Kidney epithelial cell (primary cell): ENCODE results near the gene MAPK8. TPM values are rescaled to one million over a fixed set of nuclear protein-coding genes. Genes with fewer than 3 reads are reported as not detected.

ENCODE experiments used
- DNase-seq: peaks from one replicate; pipeline ENCODE4 v3.0.0-alpha.2; 2010; ENCODE audit warnings: low read depth
- H3K27me3 ChIP-seq: 2 replicates; pipeline ENCODE4 v1.6.0; 2011; ENCODE audit warnings: low read length; ENCODE audit not compliant: control insufficient read depth, insufficient read depth
- H3K36me3 ChIP-seq: 2 replicates; pipeline ENCODE4 v1.5.1; 2011; ENCODE audit warnings: low read length; ENCODE audit not compliant: control insufficient read depth, insufficient read depth
- H3K4me3 ChIP-seq: 2 replicates; pipeline ENCODE4 v1.5.1; 2011; ENCODE audit warnings: low read depth, mild to moderate bottlenecking, control low read depth, low read length
- CTCF ChIP-seq: IDR thresholded peaks from 2 replicates; pipeline ENCODE4 v1.5.1; 2011; ENCODE audit warnings: mild to moderate bottlenecking, moderate library complexity, low read length, control low read depth, inconsistent platforms; ENCODE audit not compliant: insufficient read depth, poor library complexity, severe bottlenecking
- total RNA-seq: library from RNA; depleted of rRNA; stranded (reverse); fragments of >200 nt; gene quantifications from 2 replicates; pipeline ENCODE4 v1.2.3, GENCODE V29; 2015

Gene MAPK8
- total RNA-seq, 1 donor from 2014 or later, result 61.4 TPM

DNA sequence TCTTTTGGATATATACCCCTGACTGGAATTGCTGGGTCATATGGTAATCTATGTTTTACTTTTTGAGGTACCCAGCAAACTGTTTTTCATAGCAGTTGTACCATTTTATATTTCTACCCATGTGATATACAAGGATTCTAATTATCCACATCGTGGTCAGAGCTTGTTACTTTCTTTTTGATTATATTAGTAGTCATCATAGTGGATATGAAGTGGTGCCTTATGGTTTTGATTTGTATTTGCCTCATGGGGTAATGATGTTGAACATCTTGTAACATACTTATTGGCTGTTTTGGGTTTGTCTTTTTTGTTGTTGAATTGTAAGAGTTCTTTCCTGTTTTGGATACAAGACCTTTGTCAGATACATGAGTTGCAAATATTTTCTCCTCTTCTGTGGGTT lies 51.7 kb downstream of the MAPK8 start:
- Histone ChIP-seq H3K36me3 (no peaks in the 10 kb centered on the region), H3K4me3 (no peak overlapping the region), H3K27me3 (no peaks in the 10 kb centered on the region)
- TF ChIP-seq CTCF, result no peak
- no peak for DNase-seq

DNA sequence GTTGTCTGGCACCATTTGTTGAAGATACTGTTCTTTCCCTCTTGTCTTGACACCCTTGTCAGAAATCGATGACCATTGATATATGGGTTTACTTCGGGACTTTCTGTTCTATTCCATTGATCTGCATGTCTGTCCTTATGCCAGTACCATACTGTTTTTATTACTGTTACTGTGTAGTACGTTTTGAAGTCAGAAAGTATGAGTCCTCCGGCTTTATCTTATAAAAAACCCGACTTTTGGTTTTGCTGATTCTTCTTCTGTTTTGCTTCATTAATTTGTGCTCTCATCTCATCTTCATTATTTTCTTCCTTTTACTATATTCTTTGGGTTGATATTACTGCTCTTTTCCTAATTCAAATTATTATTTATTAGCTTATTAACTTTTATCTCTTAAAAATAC lies 52.4 kb downstream of the MAPK8 start:
- no peak for TF ChIP-seq CTCF
- H3K27me3 ChIP-seq, result no peaks in the 10 kb centered on the region
- DNase-seq, result no peak
- H3K36me3 ChIP-seq, result no peaks in the 10 kb centered on the region
- H3K4me3 ChIP-seq, result no peak overlapping the region

GRCh38 chr10:48361176-48361575 lies 54.7 kb downstream of the MAPK8 start:
- Histone ChIP-seq H3K27me3 (no peaks in the 10 kb centered on the region), H3K36me3 (no peaks in the 10 kb centered on the region), H3K4me3 (no peak overlapping the region)
- no peak for DNase-seq
- no peak for TF ChIP-seq CTCF

DNA sequence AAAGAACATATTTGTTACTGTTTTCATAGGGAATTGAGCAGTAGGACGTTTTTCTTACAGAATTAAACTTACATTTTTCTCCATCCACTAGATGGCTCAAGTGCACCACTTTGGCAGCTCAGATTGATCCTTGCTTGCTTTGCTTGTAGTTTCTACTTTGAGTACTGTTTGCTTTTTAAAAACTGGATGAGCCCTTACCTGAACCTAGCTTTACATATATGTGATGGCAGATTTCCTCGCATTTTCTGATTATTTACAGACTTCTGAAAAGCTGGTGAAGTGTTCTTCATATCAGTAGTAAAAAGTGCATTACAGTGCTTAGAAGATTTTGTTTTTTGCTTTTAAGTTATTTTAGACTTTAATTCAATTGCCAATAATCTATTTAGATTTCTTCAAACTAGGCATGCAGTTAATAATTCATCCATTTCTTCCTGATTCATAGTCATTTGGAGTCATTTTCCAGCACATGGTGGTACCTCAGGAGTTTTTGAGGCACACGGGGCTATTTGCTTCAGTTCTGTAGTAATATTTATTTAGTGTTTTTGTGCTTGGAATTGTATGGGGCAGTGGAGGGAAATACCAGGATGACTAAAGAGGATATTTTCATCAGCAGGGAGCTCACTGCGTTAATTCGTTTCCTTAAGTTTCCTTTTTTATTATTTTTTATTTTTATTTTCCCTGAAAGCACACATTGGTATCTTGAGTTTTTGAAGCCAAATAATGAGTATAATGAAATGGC lies 57.3 kb downstream of the MAPK8 start:
- no peaks in the 10 kb centered on the region for H3K27me3 ChIP-seq
- no peaks in the 10 kb centered on the region for H3K36me3 ChIP-seq
- peak; percentile 43 for DNase-seq
- no peak overlapping the region for H3K4me3 ChIP-seq
- TF ChIP-seq CTCF, result peak; percentile 65

- no peak overlapping the region for H3K4me3 ChIP-seq
- TF ChIP-seq CTCF, result no peak
- no peak for DNase-seq
- no peaks in the 10 kb centered on the region for H3K36me3 ChIP-seq
- H3K27me3 ChIP-seq, result no peaks in the 10 kb centered on the region
These were observed 58.4 kb downstream of the MAPK8 start for GRCh38 chr10:48364659-48365405.

DNA sequence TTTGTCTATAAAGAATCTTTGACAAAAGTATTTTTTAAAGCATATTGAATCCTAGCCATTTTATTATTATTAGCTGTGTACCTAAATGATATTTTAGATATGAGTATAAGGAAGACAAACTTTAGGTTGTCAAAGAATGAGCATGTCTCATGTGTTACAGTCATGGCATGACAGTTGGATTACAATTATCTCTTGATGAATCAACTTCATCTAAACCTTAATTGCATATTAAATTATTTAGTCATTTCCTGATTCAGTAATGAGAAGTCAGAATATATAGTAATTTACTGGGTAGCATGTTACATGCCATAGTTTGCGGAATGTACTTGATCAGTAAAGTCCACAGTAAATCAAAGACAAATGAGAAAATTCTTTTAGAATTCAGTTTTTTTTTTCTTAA lies 59.2 kb downstream of the MAPK8 start:
- DNase-seq, result no peak
- no peaks in the 10 kb centered on the region for H3K36me3 ChIP-seq
- no peaks in the 10 kb centered on the region for H3K27me3 ChIP-seq
- no peak for TF ChIP-seq CTCF
- H3K4me3 ChIP-seq, result no peak overlapping the region
